Mesenteric fat pad (tissue), 1 donor: ENCODE measurements around the gene GRXCR2. TPM values are rescaled to one million over a fixed set of nuclear protein-coding genes. Genes with fewer than 3 reads are reported as not detected.
"Not testable (repeated sequence)": the region's sequence is repeated elsewhere in the genome, so short reads cannot be mapped to it uniquely, and the experiment has no call there.

Experiments
- DNase-seq: peaks from one replicate; pipeline ENCODE4 v3.0.0-alpha.2; 2020; ENCODE audit warnings: low spot score
- total RNA-seq: library from RNA; stranded (reverse); fragmentation: NEBNext Ultra II Directional; extraction: Animal tissue kit (Norgen Biotek cat#: 25700); gene quantifications from one replicate; pipeline ENCODE4 v1.2.1, GENCODE V29; 2021
- donor health status: DM: yes; HTN: yes; CAD: no.

GRXCR2 gene
- total RNA-seq, 1 donor from 2014 or later: not detected

DNA sequence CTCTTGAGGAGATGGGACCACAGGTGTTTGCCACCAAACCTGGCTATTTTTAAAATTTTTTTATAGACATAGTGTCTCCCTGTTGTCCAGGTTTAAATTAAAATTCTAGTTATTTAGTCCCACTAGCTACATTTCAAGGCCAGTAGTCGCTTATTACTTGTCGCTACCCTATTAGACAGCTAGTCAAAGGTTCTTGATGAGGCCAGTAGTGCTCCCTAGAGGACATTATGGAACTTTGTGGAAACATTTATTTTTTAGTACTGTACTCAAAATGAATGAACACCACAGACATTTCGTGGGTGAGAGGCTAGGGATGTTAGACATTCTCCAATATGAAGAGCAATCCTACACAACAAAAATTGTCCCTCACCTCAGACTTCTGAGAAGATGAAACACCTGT is 14.4 kb upstream of the GRXCR2 start:
- DNase-seq: no peak

DNA sequence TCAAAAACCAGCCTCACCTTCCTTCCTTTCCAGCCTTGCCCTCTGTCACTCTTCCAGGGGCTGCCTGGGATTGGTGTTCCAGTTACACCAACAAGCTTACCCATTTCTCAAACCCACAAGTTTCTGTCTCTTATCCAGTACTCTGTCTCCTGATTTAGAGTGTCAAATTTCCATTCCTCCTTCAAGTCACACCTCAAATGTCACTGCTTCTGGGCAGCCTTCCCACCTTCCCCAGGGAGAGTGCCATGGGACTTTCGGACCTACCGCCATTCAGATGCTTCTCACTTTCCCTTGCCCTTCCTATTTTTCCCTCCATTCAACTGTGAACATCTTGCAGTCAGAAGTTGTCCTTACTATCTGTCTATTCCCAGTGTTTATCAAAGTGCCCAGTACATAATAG is 2.0 kb upstream of the GRXCR2 start:
- no peak for DNase-seq

DNA sequence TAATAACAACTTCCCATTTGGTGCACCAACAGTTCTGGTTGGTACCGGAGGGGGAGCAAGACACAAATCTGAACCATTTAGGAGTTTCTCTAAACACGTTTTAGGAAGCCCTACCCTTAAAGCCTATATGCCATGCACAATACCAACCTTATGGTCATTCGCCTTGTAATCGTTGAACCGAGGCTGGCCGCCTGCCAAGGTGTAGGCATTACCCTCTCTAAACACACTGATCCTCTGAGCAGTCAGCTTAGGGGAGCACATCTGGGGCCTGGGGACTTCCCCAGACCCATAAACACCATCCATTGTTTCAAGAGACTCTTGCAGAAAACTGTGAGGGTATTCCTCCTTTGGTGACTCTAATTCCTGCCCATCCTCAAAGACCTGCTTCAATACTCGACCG is 328 bp downstream of the GRXCR2 start:
- DNase-seq: no peak

DNA sequence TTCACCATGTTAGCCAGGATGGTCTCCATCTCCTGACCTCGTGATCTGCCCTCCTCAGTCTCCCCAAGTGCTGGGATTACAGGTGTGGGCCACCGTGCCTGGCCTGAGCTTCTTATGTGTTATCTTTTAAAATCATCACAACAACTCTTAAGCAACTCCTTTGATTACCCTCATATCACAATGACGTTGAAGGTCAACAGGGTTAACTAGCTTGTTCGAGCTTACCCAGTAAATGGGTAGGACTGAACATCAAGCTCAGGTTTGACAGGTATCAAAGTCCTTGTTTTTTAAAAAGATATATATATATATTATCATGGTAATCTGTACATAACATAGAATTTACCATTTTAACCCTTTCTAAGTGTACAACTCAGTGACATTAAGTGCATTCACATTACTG is 3.1 kb downstream of the GRXCR2 start:
- DNase-seq: no peak

DNA sequence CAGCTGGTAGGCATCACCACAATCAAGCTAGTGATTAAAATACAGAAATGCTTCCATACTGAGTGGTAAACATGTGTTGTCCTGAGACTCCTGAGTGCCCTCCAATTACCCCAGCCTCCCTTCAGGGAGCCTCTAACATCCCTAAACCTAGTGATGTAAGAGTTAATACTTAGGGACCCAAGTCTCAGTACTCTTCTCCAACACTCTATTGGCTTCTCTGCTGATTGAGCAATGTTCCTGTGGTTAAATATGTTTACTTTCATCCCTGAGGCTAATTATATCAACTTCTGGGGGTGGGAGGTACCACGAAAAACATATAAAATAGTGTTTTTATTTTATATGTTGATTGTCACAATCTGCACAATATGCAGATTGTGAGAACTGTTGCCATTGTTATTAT is 5.0 kb downstream of the GRXCR2 start:
- no peak for DNase-seq

DNA sequence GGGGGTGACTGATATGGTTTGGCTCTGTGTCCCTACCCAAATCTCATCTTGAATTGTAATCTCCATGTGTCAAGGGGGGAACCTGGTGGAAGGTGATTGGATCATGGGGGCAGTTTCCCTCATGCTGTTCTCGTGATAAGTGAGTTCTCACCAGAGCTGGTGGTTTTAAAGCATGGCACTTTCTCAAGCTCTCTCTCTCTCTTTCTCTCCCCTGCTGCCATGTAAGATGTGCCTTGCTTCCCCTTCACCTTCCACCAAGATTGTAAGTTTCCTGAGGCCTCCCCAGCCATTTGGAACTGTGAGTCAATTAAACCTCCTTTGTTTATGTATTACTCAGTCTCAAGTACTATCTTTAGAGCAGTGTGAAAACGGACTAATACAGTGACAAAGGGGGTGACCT is 8.4 kb downstream of the GRXCR2 start:
- DNase-seq: not testable (repeated sequence)

DNA sequence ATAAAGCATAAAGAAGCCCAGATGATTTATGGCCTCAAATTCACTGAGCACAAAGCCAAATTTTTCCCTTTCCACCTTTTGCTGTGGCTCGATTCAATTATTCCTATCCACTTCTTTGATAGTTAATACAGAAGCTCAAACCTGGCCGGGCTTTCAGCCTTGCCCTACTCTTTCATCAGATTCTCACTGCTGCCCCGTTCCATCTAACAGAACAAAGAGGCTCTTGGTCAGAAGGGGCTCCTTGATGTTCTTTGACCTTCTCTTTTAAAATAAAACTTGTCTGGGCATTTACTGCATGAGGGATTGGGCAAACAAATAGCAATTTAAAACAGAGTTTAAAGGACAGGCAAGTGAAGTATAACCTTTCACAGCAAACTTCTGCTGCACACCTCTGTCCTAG is 9.8 kb downstream of the GRXCR2 start:
- no peak for DNase-seq

DNA sequence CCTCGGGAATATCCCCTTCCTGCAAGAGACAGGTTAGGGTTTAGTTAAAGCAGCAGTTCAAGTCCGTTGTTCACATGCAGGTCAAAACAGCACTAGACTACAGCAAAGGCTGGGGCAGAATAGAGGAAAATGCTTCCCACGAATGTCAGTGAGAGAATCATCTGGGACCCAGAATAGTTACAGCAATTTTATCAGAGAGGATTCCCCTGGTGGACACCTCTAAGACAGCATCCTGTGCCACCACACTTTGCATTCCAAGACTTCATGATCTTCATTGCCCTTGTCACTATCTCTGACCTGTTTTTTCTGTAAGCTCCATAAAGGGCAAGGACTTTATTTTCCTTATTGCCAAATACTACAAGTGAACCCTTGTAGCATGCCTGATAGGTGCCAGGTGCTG is 12.9 kb downstream of the GRXCR2 start:
- no peak for DNase-seq

DNA sequence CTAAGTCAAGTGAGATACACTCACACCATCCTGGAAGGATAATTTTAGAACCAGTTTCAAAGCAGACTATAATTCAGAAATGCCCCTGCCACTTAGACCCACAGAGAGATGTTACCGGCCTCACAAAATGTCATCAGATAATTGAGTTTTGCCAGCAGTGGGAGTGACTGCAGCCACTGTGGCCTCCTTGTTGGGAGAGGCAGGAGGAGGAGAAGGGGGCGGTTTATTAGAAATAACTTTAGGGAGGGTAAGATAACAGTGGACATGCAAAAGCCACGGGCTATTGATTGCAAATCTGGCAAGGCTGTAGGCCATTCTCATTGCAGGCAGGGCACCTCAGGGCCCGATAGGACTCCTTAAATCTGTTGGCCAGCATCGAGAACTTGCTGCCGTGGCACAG is 13.4 kb downstream of the GRXCR2 start:
- DNase-seq: no peak

DNA sequence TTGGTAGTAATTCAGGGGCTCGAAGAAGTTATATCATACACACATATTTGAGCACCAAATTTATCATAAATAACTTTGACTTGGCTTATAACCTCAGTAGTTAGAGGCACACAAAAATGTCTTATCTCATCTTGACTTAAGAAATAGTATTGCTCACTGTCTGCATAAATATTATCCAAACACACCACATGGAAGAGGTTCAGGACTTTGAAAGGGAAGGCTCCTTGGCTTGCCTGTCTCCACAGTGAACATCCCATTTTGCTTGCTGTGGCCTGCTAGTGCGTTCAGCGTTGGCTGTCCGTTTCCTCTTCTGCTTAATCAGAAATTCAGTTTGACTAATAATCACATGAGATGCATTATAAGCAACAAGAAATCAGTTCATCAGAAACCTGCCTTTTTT is 13.9 kb downstream of the GRXCR2 start:
- DNase-seq: no peak

DNA sequence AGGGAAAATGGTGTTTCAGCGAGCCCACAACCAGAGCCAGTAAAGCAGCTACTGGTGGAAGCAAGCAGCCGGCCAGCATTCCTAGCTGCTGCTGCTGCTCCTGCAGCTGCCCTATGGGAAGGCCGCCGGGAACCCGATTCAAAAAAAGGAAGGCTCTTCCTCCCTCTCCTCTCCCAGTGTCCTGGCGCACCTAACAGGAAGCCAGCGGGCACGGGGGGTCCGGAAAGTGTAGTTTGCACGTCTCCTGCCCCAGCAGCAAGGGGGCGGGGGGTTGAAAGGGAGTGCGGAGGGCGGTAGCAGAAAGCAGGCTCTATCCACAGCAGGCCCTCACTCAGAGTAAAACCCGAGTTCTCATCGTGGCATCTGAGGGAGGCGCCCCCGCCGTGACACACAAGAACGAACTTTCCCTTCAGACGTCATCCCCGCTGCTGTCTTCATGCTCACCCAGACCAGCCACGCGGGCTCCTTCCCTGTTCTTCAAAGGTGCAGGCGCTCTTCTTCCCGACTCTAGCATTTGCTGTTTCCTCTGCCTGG is 16.5 kb downstream of the GRXCR2 start:
- no peak for DNase-seq

DNA sequence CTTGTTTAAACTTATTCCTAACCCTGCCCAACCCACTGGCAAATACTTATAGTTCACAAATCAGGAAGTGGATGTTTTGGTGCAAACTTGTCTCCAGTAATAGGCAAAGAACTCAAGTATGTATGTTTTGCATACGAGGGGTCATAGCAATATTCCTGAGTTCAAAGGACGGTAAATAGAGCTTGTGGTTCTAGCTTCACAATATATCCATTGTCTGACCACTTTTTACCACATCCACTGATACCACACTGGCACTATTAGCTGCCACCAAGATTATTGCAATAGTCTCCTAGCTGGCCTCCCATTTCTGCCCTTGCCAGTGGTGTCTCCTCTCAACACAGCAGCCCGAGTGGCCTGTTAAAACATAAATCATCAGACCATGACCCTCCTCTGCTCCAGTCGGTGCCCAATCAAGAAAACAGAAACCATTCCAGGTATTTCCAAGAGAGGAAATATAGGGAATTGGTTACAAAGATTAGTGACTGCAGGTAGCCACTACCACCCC is 17.0 kb downstream of the GRXCR2 start:
- DNase-seq: no peak

DNA sequence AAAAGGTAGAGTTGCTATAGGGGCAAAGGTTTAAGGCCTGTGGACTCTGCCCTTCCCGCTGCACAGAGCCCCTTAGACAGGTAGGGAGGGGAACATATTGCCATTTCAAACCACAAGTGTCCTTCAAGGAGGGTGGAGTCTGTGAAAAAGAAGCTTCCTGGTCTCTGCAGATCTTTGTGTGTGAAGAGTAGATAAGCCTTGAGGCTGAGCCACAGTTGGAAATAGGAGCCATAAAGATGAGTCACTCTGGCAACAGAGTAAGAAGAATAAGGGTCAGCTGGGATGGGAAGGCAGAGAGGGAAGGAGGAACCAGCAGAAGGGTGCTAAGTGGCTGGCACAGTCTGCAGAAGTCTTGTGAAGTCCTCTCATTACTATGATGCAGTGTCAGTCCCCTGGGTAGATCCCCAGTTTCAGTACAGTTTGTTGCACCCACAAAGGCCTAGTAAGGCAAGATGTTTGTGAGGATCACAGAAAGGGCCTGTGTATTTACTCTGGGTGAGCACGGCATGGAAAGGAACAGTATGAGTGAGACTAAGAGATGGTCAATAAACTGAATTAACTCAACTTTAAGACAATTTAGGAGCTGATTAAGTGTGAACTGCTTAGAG is 18.1 kb downstream of the GRXCR2 start:
- no peak for DNase-seq

DNA sequence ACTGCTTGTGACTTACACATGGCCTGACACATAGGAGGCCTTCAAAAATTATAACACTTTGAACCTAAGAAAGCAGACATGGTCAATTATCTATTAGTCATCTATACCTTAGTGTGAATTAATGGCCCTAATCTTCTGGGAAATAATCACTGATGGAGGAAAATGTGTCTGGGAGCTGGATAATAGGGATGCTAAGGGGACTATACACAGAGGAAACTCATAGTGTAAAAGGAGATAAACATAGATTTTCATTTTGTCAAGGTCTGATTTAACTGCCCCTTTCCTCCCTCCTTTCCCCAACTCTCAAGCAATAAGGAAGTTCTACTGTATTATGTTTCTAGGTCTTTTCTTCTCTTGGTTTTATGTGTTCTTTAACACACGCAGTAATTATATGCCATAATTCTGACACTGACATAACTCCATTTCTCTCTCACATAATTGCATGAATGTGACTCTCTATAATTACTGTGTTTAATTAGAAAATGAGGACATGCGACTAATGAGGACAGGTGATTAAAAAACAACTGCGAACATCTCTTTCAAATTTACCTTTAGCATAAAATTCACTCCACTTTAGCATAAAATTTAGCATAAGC is 18.9 kb downstream of the GRXCR2 start:
- DNase-seq: no peak

DNA sequence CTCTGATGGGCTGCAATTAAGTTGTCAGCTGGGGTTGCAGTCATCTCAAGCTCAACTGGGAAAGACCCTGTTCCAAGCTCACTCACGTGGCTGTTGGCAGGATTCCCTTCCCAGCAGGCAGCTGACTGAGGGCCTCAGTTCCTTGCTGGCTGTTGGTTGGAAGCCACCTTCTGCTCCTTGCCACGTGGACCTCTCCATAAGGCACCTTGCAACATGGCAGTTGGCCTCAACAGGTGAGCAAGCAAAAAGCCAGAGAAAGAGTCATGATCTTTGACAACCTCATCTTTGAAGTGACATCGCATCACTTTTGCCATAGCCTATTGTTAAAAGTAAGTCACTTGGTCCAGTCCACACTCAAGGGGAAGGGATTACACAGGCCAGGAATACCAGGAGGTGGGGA is 19.8 kb downstream of the GRXCR2 start:
- no peak for DNase-seq

DNA sequence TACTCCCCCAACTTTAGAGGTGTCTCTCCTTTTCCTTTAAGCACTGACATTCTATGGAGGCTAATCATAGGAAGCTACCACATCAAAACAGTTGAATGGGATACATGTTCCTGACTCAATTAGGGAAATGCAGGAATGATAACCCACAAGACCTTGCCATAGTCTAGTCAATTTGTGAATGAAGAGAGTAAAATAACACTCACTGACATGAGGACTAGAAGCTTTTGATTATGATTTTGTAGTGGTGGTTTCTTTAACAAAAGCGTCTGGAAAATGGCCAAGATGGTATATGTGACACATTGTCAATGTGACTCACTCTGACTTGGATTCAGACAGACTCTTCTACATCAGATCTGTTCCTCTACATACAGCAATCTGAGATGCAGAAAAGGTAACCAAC is 24.0 kb downstream of the GRXCR2 start:
- DNase-seq: no peak

DNA sequence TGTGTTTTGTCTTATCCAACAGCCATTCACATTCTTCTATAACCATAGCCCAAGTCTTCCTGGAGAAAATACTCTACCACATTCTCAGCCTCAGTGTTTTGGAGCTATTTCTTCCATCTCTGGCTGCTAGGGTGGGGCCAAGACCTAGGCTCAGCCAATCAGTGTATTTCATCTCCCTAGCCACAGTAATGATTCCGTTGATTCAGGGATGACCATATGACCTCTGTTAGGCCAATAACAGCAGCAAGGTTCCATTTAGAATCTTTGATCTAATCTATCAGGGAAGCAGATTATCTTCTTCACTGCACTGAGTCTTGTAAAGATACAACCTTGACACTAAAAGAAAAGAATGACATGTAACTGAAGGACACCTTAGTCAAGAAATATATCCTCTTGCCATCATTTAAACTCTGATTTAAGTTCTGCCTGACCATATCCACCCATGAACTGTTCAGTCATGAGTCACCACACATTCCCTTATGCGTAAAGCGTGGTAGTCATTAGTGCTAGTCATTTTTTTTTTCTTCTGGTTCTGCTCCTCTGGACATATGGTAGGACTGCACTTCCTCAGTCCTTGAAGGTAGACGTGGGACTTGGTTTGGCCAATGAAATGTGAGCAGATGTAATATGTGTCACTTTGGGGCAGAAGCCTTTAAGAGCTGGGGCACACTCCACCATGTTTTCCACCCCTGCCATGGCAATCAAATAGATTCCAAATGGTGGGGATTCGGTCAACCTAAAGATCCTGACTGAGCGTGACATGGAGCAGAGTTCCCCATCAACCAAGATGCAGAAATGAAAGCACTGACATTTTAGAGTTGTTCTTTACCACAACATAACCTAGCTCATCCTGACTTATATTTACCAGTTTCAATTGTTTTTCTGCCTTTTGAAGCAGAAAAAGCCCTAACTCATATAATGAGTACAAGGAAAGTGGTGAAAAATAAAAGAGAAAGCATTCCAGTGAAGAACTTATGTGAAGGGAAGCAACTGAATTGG is 25.0 kb downstream of the GRXCR2 start:
- no peak for DNase-seq

DNA sequence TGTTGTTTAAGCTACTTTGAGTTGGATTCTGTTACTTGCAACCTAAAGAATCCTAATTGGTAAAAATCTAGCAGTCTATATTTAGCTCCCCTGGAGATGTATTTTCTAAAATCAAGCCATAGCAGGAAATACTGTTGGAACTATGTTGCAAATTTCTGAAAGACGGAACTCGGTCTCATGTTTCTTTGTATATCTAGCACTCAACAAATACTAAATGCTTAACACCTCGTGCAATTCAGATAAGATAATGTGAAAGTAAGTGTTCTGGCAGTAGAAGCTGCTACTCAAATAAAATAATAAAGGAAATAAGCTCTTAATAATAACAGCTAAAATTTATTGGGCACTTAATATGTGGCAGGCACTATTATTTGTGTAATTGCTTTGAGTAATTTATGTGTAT is 26.7 kb downstream of the GRXCR2 start:
- no peak for DNase-seq

DNA sequence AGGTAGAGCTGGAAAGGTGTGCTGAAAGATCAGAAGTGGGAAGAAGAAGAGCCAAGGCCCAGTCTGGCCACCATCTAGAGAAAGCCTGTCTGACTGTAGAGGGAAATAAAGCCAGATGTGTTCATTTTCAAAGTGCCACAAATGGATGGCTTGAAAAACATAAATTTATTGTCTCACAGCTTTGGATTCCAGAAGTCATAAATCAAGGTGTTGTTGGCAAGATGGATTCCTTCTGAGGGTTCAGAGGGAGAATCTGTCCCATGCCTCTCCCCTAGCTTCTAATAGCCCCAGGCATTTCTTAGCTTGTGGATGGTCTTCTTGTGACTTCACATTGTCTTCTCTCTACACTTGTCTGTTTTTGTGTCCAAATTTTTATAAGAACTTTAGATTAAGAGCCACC is 31.5 kb downstream of the GRXCR2 start:
- DNase-seq: no peak

DNA sequence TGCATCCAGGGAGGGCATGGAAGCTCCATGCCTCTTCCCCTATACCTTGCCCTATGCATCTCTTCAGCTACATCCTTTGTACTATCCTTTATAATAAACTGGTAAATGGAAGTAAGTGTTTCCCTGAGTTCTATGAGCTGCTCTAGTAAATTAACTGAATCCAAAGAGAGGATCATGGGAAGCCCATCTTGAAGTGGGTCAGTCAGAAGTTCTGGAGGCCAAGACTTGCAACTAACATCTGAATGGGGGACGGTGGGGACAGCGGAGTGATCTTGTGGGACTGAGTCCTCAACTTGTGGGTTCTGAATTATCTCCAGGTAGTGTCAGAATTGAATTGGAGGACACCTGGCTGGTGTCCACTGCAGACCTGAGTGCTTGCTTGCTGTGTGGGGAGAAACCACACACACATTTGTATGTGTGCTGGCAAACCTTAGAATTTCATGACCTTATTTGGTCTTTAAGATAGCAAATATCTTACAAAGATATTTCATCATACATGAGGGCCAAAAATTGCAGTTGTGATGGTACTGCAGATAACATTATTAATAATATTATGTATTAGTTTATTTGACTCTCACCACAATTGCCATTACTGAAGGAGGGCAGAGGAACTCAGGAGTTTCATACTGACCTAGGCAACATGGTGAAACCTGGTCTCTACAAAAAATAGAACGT is 32.2 kb downstream of the GRXCR2 start:
- DNase-seq: no peak

DNA sequence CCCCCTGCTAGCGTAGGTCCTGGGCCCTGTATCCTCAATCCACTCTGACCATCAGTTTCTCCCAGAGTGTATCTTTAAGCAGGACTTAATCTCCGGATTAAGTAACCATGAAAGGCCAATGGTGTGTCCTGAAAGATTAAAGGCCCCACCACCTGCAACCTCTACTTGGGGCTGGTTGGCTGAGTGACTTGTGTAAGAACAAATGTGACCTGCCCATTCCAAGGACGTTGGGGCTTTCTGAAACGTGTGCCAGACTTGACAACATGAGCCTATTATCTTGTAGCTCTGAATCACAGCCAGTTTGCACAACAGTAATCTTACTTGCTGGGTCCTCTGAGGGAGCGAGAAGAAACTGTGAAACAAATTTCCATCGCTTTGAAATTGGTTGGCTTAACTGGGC is 34.5 kb downstream of the GRXCR2 start:
- no peak for DNase-seq
